Measurements from ENCODE around the gene ZMYND8.

DNA sequence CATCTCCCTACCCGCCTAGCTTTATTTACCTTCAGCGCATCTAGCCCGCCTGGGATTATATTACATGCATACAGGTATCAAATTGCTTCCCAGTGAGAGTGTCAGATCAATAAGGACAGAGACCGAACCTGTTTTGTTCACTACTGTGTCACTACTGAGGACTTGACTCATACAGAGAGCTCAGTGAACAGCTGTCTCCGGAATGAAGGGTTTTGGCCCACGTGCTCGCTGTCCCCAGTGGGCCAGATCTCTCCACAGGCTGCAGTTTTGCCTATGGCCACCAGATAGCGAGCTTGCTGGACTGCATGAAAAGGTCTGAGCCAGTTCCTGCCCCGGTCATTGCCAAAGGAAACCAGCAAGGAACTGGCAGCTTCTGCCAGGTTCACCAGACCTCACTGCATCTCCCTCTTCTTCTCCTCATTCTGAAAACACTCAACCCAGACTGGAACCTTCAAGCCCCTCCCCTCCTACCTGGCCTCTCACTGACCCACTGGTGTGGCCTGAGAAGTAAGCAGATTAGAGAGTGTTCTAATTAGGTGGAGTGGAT, 150.8 kb downstream of the ZMYND8 start:
- no peak for TF ChIP-seq POLR2A (IDR thresholded peaks at IDR 0.05)
- TF ChIP-seq, protein P1, sequence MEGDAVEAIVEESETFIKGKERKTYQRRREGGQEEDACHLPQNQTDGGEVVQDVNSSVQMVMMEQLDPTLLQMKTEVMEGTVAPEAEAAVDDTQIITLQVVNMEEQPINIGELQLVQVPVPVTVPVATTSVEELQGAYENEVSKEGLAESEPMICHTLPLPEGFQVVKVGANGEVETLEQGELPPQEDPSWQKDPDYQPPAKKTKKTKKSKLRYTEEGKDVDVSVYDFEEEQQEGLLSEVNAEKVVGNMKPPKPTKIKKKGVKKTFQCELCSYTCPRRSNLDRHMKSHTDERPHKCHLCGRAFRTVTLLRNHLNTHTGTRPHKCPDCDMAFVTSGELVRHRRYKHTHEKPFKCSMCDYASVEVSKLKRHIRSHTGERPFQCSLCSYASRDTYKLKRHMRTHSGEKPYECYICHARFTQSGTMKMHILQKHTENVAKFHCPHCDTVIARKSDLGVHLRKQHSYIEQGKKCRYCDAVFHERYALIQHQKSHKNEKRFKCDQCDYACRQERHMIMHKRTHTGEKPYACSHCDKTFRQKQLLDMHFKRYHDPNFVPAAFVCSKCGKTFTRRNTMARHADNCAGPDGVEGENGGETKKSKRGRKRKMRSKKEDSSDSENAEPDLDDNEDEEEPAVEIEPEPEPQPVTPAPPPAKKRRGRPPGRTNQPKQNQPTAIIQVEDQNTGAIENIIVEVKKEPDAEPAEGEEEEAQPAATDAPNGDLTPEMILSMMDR (IDR thresholded peaks at IDR 0.05): peak in 4 of 6 experiments; percentile 34 to 57 (median 48)

Data from thyroid gland (tissue), 4 donors.